Cardiac septum (tissue), 1 donor: ENCODE data around the gene PRSS36. TPM values are rescaled to one million over a fixed set of nuclear protein-coding genes. Genes with fewer than 3 reads are reported as not detected.

Experiments used
- DNase-seq: peaks from one replicate; pipeline ENCODE4 v3.0.0-alpha.2; 2020; ENCODE audit warnings: low spot score
- intact Hi-C: fragments of 100-400 bp; cut with DNase I; formaldehyde crosslinking; loops from one replicate; pipeline ENCODE4 v1.14.0; 2022
- total RNA-seq: library from RNA; stranded (reverse); fragmentation: NEBNext Ultra II Directional; extraction: Animal tissue kit (Norgen Biotek cat#: 25700); gene quantifications from one replicate; pipeline ENCODE4 v1.2.1, GENCODE V29; 2021
- donor health status: DM: no; HTN: no; CAD: no.

Gene PRSS36
- total RNA-seq, 1 donor from 2014 or later: 1.1 TPM

DNA sequence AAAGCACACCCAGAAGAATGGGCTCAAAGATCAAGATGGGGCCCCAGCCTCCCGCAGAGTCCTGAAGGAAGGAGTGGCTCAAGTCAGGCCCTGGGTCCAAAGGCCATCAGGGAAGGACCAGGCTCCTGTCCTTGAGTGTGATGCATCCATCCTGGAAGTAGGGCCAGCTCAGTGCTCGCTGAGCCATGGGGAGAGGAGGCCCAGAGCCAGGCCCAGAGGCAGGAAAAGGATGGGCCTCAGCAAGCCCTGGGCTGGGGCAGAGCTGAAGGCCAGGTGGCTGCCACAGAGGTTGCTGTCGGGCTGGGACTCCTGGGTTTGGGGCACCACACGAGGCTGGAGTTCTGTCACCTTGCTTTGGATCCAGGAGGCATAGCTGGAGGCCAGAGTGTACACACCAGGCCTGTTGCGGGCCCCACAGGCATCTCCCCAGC lies 18.0 kb downstream of the PRSS36 start:
- DNase-seq: no peak
- intact Hi-C loops: no loop called here

GRCh38 chr16:31131416-31131815 lies 18.4 kb downstream of the PRSS36 start:
- no peak for DNase-seq
- intact Hi-C loops: no loop called here

DNA sequence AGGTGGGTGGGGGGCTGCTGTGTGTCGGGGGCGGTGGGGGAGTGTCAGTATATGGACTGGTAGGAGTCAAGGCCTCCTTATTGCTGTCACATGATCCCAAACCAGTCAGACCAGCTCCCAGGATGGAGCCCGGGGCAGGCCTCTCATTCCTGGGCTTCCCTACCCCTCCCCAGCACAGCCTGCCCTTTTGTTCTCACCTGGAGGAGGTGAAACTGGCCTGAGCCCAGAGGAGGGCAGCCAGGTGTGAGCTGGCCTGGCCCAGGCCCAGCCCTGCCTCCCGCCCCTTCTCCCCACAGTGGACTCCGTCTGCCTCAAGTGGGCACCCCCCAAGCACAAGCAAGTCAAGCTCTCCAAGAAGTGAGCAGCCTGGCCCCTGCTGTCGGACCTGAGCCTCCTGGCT lies 19.0 kb downstream of the PRSS36 start:
- no peak for DNase-seq
- intact Hi-C loops: no loop called here

- intact Hi-C loops: no loop called here
- peak; percentile 84 for DNase-seq
Measured at GRCh38 chr16:31130336-31130891, 19.5 kb downstream of the PRSS36 start.

DNA sequence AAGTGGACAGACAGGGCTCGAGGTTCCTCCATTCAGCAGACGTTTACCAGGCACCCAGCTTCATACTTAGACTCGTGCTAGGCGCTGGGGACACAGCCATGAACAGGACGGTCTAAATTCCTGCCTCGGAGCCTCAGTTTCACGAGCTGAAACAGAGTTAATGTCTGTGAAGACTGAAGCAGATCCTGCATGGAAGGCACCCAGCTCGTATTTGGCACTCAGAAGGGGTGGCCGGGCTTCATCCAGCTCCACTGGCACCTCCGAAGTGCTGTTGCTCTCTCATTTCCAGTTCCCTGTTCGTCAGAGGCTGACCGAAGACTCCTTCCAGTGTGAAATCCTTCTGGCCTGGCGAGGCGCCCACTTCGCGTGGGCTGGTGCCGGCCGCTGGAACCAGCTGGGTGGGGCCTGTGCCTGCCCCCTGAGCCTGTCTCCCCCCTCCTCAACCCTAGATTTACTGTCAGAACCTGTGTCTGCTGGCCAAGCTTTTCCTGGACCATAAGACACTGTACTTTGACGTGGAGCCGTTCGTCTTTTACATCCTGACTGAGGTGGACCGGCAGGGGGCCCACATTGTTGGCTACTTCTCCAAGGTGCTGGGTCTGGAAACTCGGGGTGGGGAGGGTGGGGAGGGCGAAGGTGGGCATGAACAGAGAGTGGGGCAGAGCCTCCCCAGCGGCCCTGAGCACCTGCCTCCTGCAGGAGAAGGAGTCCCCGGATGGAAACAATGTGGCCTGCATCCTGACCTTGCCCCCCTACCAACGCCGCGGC lies 20.1 kb downstream of the PRSS36 start:
- DNase-seq: no peak

GRCh38 chr16:31128711-31129567 lies 20.9 kb downstream of the PRSS36 start:
- peak; percentile 90 for DNase-seq
- intact Hi-C loops: no loop called here

More for the DNA sequence above, 20.1 kb downstream of the PRSS36 start:
- intact Hi-C loops: no loop called here

DNA sequence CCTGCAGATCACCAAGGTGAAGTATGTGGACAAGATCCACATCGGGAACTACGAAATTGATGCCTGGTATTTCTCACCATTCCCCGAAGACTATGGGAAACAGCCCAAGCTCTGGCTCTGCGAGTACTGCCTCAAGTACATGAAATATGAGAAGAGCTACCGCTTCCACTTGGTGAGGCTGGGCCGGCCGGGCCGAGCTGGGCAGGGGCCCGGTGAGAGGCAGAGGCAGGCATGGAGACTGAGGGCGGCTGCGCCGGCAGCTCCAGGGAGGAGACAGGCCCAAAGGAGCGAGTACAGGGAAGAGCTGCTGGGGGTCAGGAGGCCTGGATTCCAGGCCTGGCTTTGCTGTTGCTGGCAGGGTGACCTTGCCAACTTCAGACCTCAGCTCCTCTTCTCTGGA lies 22.7 kb downstream of the PRSS36 start:
- DNase-seq: no peak
- intact Hi-C loops: no loop called here

DNA sequence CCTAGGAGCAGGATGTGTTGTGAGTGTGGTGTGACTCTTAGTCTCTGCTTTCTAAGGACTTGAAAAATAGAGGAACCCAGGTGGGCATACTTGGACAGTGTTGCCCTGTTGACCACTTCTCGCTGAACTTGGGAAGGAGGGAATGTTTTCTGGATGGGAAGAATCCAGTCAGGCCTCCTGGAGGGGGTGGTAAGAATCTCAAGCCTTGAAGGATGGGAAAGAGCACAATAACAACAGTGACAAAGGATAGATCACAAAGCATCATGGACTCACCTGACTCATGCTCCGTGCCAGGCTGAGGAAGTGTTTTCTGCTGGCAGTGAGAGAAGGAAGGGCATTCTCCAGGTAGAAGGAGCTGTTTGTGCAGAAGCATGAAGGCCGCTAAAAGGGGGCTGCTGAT lies 24.0 kb downstream of the PRSS36 start:
- intact Hi-C loops: no loop called here

GRCh38 chr16:31120129-31120528 lies 29.7 kb downstream of the PRSS36 start:
- intact Hi-C loops: no loop called here
- no peak for DNase-seq

More for the DNA sequence above, 24.0 kb downstream of the PRSS36 start:
- DNase-seq: no peak

GRCh38 chr16:31118223-31119155 lies 31.4 kb downstream of the PRSS36 start:
- intact Hi-C loops: loop anchor here (10.0 kb wide), 1 partner anchor 66 kb away; the partner anchor contains the start of gene FUS
- no peak for DNase-seq

DNA sequence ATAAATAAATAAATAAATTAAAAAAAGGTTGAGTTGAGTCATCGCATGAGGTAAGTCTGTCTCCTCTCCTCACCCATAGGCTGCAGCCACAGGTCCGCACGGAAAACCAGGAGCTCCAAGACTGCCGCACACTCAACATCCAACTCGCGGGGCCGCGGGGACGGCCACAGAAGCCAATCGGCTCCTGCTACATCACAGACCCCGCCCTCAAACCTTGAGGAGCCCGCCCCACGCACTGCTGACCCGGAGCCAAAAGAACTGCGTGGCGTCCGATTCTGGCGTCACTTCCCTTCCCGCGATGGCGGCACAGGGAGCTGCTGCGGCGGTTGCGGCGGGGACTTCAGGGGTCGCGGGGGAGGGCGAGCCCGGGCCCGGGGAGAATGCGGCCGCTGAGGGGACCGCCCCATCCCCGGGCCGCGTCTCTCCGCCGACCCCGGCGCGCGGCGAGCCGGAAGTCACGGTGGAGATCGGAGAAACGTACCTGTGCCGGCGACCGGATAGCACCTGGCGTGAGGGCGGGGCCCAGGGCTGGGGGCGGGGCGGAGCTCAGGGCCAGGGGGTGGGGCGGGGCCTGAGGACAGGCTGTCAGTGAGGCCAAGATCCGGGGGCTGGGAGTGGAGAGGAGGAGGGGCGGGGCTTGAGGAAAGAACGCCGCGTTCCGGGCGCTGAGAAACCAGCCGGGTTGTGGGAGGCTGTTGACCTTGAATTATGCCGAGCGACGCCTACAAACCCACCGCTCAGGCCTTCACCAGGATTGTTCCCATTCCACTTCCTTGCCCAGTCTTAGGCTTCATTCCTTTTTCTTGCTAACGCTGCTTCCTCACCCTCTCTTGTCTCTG lies 32.3 kb downstream of the PRSS36 start, which contains the start of gene KAT8:
Gene KAT8 (plus strand): TSS at position 281 of the 839 bp plus-strand sequence. CDS start 18 bp downstream, at position 299.
- DNase-seq: peak; percentile 99
- intact Hi-C loops: loop anchor here (10.0 kb wide), 1 partner anchor 67 kb away; the partner anchor contains the start of gene FUS

- intact Hi-C loops: loop anchor here (10.0 kb wide), 1 partner anchor 70 kb away; the partner anchor contains the start of gene FUS
- DNase-seq: no peak
Measured at GRCh38 chr16:31114468-31114867, 35.4 kb downstream of the PRSS36 start.

DNA sequence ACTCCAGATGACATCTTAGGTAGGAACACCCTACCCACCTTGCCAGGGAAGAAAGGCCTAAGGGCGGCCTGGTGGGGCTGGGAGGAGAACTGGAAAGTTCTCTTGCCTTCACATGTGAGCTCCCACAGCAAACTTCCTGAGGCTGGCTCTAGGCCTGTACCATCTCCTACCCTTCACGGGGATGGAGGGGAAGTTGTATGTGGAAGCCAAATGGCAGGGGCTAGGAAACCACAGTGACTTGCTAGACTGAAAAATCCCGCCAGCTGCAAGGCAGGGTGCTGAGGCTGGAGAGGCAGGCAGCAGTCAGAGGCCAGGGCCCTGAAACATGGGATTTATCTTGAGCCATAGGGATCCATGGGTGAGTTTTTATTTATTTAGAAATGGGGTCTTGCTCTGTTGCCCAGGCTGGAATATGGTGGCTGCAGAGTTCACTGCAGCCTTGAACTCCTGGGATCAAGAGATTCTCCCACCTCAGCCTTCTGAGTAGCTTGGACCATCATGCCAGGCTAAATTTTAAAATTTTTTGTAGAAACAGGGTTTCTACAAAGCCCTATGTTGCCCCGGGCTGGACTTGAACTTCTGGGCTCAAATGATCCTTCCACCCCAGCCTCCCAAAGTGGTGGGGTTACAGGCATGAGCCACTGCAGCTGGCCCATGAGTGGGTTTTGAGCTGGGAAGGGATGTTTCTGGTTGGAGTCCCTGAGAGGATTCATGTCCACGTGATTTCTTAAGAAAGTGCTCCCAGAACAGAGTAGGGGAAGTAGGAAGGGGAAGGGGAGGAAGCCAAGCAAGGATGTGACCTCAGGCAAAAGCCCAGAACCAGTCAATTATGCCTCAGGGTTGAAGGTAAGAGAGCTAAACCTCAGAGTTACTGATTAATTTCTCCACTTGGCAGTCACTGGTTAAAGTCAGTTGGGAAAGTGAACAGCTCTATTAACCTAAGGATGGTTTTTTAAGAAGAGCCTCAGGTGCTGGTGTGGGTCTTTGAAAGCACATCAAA lies 36.4 kb downstream of the PRSS36 start:
- intact Hi-C loops: loop anchor here (2.0 to 10.0 kb wide), 2 partner anchors 29 to 71 kb away; partner anchors contain the start of gene FUS
- no peak for DNase-seq

DNA sequence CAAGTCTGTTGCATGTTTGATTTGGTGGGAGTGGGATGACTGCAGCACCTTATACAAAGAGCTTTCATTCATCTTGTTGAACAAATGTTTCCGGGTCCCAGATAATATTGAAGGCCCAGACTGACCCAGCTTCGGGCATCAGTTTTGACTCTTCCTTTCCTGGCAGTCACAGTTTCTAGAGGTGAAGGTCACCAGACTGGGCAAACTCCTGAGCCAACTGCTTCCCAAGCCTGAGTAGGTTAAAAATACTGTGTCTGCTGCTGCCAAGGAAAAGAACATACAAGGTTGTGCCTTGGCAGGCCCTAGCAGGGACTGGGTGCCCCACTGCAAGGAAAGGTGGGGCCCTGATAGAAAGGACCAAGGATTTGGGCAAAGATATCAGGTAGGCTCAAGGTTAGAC lies 37.2 kb downstream of the PRSS36 start:
- DNase-seq: no peak

GRCh38 chr16:31111881-31112466 lies 37.9 kb downstream of the PRSS36 start:
- intact Hi-C loops: loop anchor here (2.0 to 10.0 kb wide), 2 partner anchors 31 to 73 kb away; partner anchors contain the start of gene FUS
- DNase-seq: no peak

More for the DNA sequence above, 37.2 kb downstream of the PRSS36 start:
- intact Hi-C loops: loop anchor here (2.0 to 10.0 kb wide), 2 partner anchors 30 to 72 kb away; partner anchors contain the start of gene FUS
